ENCODE results near the gene FAM200B.

- TF ChIP-seq CTCF (IDR thresholded peaks at IDR 0.05) (no peak), POLR2A (IDR thresholded peaks at IDR 0.05) (no peak), POLR2AphosphoS5 (IDR thresholded peaks at IDR 0.05) (no peak), EP300 (IDR thresholded peaks at IDR 0.05) (no peak)
Measured at GRCh38 chr4:15695240-15695699, 13.6 kb downstream of the FAM200B start.
